ENCODE results near the gene RAB11FIP3.

DNA sequence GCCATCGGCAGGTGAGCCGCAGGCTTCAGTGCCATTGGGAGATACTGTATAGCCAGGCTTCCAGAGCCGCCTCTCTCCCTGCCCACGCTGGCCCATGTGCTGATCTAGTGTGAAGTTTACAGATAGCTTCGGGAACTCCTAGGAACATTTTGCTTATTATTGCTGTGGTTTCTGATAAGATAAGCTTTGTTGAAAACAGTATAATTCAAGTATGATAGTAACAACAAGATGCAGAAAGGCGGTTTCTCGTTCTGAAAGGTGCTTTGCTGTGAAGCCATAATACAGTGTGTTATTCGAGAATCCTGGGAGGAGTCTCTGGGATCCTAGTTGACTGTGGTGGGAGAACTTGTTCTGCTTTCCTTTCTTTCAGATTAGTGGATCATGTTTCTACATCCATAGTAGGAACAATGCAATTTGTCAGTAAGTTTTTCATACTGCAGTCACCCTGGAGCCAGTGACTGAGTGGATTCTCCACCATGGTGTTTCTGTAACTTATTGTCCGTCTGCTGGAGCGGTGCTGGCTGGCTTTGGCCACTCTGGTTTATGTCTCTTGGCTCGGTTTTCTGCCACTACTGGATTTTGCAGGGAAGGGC lies 31.5 kb downstream of the RAB11FIP3 start:
- TF ChIP-seq, protein P1, sequence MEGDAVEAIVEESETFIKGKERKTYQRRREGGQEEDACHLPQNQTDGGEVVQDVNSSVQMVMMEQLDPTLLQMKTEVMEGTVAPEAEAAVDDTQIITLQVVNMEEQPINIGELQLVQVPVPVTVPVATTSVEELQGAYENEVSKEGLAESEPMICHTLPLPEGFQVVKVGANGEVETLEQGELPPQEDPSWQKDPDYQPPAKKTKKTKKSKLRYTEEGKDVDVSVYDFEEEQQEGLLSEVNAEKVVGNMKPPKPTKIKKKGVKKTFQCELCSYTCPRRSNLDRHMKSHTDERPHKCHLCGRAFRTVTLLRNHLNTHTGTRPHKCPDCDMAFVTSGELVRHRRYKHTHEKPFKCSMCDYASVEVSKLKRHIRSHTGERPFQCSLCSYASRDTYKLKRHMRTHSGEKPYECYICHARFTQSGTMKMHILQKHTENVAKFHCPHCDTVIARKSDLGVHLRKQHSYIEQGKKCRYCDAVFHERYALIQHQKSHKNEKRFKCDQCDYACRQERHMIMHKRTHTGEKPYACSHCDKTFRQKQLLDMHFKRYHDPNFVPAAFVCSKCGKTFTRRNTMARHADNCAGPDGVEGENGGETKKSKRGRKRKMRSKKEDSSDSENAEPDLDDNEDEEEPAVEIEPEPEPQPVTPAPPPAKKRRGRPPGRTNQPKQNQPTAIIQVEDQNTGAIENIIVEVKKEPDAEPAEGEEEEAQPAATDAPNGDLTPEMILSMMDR (IDR thresholded peaks at IDR 0.05; ENCODE audit: low read depth, low read length), result no peak
- no peak for TF ChIP-seq EZH2phosphoT487 (IDR thresholded peaks at IDR 0.05; ENCODE audit: low read depth)
